ENCODE measurements around the gene SAP30L.

The SAP30L gene

DNA sequence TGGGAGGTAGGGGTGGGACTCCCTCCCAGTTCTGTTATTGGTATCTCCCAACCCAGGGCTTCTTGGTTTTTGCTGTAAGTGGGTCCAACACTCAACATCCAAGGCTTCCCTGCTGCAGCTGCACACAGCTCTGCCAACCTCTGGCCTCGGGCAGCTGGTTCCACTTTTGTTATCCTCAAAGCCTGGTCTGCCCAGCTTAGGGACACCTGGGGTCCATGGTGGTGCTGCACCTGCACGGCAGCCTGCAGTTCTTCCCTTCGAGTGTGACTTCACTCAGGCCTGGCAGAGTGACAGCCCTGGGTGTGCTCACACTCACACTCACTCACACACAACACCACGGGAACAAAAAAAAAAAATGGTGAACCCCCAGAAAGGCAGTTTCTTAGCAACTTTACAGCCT, 15.3 kb upstream of the SAP30L start:
- H3K4me1 ChIP-seq (ENCODE audit: insufficient read depth, low read length), result no peaks in the 10 kb centered on the region
- H3K9me3 ChIP-seq (ENCODE audit: low read length), result no peaks in the 10 kb centered on the region
- no peak overlapping the region for H3K4me3 ChIP-seq (ENCODE audit: low read length)
- no peaks in the 10 kb centered on the region for H3K27me3 ChIP-seq (ENCODE audit: insufficient read depth, low read length)
- H3K36me3 ChIP-seq (ENCODE audit: insufficient read depth, low read length), result peaks cover 5% of the 10 kb centered on the region
- H2AFZ ChIP-seq (ENCODE audit: low read depth, low read length), result no peak overlapping the region

DNA sequence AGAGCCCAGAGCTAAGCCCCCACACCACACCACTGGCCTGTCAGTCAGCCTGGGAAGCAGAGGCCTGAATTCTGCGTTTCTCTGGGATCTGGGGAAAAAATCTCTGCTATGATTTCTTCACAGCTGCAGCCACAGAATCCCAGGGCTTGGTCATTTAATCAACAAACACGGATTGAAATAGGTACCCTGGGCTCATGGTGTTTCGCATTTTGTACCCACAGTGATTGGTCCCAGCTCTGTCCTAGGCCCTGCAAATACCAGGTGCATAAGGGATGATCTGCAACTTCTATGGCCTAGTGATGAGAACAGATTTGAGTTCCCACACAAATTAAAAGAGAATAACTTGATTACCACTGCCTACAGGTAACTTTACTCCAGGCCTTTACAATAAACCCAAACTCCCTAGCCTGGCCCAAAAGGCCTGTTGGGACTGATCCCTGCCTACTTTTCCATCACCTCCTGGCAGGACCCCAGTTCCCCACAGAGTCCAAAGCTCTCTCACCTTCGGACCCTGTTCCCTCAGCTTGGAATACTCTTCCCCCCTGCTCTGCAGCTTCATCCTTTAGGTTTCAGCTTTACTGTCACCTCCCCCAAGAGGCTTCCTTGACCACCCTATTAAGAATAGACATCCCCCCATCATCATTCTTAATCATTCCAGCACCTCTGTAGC, 14.7 kb upstream of the SAP30L start:
- Histone ChIP-seq H3K9me3 (ENCODE audit: low read length) (peaks cover 3% of the 10 kb centered on the region), H2AFZ (ENCODE audit: low read depth, low read length) (no peak overlapping the region), H3K4me1 (ENCODE audit: insufficient read depth, low read length) (no peaks in the 10 kb centered on the region), H3K27me3 (ENCODE audit: insufficient read depth, low read length) (no peaks in the 10 kb centered on the region), H3K36me3 (ENCODE audit: insufficient read depth, low read length) (peaks cover 11% of the 10 kb centered on the region), H3K4me3 (ENCODE audit: low read length) (no peak overlapping the region)

DNA sequence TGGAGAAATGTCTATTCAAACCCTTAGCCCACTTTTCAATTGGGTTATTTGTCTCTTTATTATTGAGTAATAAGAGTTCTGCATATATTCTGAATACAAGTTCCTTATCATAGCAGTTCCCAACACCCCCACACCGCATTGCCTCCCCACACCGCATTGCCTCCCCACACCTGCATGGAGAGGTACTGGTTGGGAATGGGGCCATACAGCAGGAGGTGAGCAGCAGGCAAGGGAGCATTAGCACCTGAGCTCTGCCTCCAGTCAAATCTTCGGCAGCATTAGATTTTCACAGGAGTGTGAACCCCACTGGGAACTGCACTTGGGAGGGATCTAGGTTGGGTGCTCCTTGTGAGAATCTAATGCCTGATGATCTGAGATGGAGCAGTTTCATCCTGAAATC, 10.6 kb upstream of the SAP30L start:
- no peaks in the 10 kb centered on the region for H3K27me3 ChIP-seq (ENCODE audit: insufficient read depth, low read length)
- H3K4me1 ChIP-seq (ENCODE audit: insufficient read depth, low read length), result no peaks in the 10 kb centered on the region
- H3K9me3 ChIP-seq (ENCODE audit: low read length), result peaks cover 4% of the 10 kb centered on the region
- no peak overlapping the region for H3K4me3 ChIP-seq (ENCODE audit: low read length)
- H2AFZ ChIP-seq (ENCODE audit: low read depth, low read length), result no peak overlapping the region
- peaks cover 42% of the 10 kb centered on the region for H3K36me3 ChIP-seq (ENCODE audit: insufficient read depth, low read length)

DNA sequence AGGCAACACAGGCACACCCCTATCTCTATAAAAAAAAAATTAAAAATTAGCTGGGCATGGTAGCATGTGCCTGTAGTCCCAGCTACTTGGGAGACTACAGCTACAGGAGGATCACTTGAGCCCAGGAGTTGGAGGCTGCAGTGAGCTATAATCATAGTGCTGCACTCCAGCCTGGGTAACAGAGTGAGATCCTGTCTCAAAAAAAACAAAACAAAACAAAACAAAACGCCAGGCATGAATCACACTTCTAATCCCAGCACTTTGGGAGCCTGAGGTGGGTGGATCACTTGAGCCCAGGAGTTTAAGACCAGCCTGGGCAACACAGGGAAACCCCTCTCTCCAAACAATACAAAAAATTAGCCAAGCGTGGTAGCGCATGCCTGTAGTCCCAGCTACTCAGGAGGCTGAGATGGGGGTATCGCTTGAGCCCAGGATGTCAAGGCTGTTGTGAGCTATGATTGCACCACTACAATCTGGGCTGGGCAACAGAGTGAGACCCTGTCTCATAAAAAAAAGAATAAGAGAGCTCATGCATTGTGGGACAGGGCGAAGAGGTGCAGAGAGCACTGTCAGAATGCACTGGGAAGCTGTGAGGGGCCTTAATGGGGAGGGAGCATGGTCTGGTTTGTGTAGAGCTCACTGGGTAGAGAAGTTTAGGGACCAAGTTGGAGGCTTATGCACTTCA, 8.4 kb upstream of the SAP30L start:
- H3K36me3 ChIP-seq (ENCODE audit: insufficient read depth, low read length), result peaks cover 63% of the 10 kb centered on the region
- H3K27me3 ChIP-seq (ENCODE audit: insufficient read depth, low read length), result no peaks in the 10 kb centered on the region
- no peak overlapping the region for H2AFZ ChIP-seq (ENCODE audit: low read depth, low read length)
- no peaks in the 10 kb centered on the region for H3K4me1 ChIP-seq (ENCODE audit: insufficient read depth, low read length)
- no peak overlapping the region for H3K4me3 ChIP-seq (ENCODE audit: low read length)
- H3K9me3 ChIP-seq (ENCODE audit: low read length), result peaks cover 4% of the 10 kb centered on the region

DNA sequence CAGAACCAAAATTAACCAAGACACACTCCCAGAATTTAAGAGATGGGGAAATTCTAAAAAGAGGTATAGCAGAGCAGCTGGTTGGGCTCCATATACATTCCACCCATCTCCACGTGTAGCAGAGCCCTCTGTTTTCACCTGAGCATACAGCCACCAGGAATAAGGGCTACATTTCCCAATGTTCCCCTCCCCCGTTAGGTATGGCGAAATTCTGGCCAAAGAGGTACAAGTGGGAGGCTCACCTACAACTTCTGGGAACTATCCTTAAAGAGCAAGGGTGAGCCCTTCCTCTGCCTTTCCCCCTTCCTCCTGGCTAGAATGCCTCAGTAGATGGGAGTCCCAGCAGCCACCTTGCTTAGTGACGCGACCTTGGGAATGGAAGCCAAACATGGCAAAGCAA, 5.3 kb upstream of the SAP30L start:
- peaks cover 4% of the 10 kb centered on the region for H3K9me3 ChIP-seq (ENCODE audit: low read length)
- no peak overlapping the region for H3K4me3 ChIP-seq (ENCODE audit: low read length)
- H2AFZ ChIP-seq (ENCODE audit: low read depth, low read length), result no peak overlapping the region
- H3K36me3 ChIP-seq (ENCODE audit: insufficient read depth, low read length), result peaks cover 61% of the 10 kb centered on the region
- no peaks in the 10 kb centered on the region for H3K27me3 ChIP-seq (ENCODE audit: insufficient read depth, low read length)
- peaks cover 4% of the 10 kb centered on the region for H3K4me1 ChIP-seq (ENCODE audit: insufficient read depth, low read length)

DNA sequence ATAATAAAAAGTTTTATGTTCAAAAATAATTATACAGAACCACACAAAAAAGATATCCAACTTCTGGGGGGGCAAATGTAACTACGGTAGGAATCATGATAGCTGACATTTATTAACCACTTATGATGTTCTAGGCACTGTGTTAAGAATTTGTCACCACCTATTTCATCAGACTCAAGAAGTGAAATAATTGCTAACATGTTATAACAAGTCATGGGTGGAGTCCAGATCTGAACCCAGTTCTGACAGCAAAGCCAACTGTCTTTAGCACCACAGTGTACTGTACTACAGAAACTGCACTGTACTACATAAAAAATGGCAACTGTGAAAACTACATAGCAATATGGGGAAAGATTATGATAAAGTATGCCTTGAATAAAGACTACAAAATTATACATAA, 3.0 kb upstream of the SAP30L start:
- no peak overlapping the region for H3K4me3 ChIP-seq (ENCODE audit: low read length)
- H3K27me3 ChIP-seq (ENCODE audit: insufficient read depth, low read length), result no peaks in the 10 kb centered on the region
- H2AFZ ChIP-seq (ENCODE audit: low read depth, low read length), result no peak overlapping the region
- H3K4me1 ChIP-seq (ENCODE audit: insufficient read depth, low read length), result peaks cover 11% of the 10 kb centered on the region
- peaks cover 43% of the 10 kb centered on the region for H3K36me3 ChIP-seq (ENCODE audit: insufficient read depth, low read length)
- no peaks in the 10 kb centered on the region for H3K9me3 ChIP-seq (ENCODE audit: low read length)

DNA sequence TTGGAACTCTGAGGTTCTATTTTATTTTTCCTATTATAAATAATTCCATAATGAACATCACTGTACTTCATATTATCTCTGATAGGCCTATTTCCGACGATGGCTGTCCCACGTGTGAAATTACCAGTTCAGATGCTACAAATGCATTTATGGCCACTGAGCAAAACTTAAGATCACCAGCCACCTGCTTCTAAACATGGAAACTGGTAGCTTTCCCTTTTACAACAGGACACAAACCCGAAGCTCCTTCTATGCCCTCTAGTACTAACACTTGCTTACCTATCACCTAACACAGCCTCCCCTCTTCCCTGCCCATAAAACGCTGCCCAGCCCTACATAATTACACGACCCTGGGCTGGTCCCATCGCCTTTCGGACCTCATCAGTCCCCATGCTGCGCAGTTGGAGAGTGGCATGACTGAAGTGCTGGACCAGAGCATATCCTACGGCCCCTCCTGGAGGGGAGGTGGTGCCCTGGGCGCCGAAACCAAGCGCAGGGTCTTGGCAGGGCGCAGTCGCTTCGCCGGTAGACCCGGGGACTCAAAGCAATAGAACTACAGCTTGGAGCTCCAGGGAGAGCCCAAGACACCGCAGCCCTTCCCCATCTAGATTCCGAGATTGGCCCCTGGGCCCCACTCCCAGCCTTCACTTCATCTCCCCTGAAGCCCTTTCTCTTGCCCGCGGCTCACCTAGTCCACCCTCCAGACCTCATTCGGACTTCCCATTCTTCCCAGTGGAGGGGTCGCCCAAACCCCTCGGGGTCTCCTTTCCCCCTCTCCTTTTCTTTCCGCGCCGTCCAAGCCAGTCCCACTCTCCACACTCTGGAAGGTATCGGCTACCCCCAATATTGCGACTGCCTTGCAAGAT, 1.0 kb upstream of the SAP30L start:
- H3K36me3 ChIP-seq (ENCODE audit: insufficient read depth, low read length), result peaks cover 27% of the 10 kb centered on the region
- H3K9me3 ChIP-seq (ENCODE audit: low read length), result no peaks in the 10 kb centered on the region
- H2AFZ ChIP-seq (ENCODE audit: low read depth, low read length), result peak overlapping the region; percentile 51
- H3K4me1 ChIP-seq (ENCODE audit: insufficient read depth, low read length), result peaks cover 13% of the 10 kb centered on the region
- no peaks in the 10 kb centered on the region for H3K27me3 ChIP-seq (ENCODE audit: insufficient read depth, low read length)
- peak overlapping the region; percentile 81 for H3K4me3 ChIP-seq (ENCODE audit: low read length)

DNA sequence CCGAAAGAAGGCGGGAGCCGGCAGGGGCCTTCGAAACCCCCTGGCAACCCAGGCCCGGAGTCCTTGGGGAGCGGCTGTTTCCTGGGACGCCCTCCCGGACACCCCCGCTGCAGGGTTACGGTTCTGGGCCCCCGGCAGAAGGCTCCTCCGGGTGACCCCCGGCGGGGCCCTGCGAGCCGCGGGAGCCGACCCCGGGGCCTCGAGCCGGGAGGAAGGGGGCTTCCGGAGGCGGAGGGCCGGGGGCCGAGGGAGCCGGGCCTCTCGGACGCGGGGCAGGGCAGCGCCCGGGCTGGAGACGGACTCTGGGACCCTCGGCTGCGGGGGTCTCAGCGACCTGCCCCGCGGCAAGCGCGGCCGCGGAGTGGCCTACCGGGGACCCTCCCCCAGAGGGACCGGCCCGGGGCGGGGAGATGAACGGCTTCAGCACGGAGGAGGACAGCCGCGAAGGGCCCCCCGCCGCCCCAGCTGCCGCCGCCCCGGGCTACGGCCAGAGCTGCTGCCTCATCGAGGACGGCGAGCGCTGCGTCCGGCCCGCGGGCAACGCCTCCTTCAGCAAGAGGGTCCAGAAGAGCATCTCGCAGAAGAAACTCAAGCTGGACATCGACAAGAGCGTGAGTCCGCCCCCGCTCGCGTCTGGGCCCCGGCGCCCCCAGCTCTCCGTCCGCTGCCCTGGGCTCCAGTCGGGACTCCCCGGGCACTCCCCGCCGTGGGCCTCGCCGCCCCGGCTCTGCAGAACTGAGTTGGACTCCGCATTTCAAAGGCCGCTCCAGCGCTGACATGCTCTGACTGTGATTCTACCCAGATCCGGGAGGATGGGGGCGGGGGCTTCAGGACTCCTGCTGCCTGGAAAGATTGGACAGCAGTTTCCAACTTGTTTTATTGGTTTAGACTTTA, 645 bp downstream of the SAP30L start:
- H3K36me3 ChIP-seq (ENCODE audit: insufficient read depth, low read length), result peaks cover 20% of the 10 kb centered on the region
- H3K4me3 ChIP-seq (ENCODE audit: low read length), result peak overlapping the region; percentile 81
- peak overlapping the region; percentile 77 for H2AFZ ChIP-seq (ENCODE audit: low read depth, low read length)
- H3K4me1 ChIP-seq (ENCODE audit: insufficient read depth, low read length), result peaks cover 13% of the 10 kb centered on the region
- H3K9me3 ChIP-seq (ENCODE audit: low read length), result no peaks in the 10 kb centered on the region
- no peaks in the 10 kb centered on the region for H3K27me3 ChIP-seq (ENCODE audit: insufficient read depth, low read length)

DNA sequence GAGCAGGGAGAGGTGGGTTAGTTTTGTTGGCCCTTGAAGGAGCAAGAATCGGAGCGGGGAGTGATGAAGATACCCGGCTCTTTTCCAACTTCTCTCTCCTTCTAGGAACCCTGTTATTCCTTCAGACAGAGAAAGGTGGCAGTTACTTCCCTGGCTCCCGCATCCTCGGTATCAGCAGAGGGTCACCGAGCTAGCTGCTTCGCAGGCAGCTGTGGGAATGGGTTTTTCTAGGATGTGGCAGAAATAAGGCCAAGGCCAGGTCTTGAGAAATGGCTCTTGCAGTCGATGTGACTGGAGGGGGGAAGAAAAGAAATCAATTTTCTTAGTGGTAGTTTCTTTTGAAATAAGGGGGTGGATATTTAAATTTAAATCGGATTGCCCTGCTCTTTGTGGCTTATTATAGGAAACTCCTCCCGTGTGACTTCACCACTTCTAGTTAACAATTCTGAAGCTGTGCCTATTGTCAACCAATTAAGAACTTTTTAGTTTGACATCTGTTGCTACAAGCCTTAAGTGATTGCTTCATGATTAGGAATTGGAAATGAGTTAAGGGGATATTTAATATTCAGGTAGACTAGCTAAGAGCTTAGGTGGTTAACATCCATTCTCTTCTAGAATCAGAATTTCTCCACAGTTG, 1.4 kb downstream of the SAP30L start:
- H3K36me3 ChIP-seq (ENCODE audit: insufficient read depth, low read length), result peaks cover 17% of the 10 kb centered on the region
- H2AFZ ChIP-seq (ENCODE audit: low read depth, low read length), result peak overlapping the region; percentile 77
- no peaks in the 10 kb centered on the region for H3K27me3 ChIP-seq (ENCODE audit: insufficient read depth, low read length)
- H3K4me3 ChIP-seq (ENCODE audit: low read length), result peak overlapping the region; percentile 81
- no peaks in the 10 kb centered on the region for H3K9me3 ChIP-seq (ENCODE audit: low read length)
- H3K4me1 ChIP-seq (ENCODE audit: insufficient read depth, low read length), result peaks cover 20% of the 10 kb centered on the region

DNA sequence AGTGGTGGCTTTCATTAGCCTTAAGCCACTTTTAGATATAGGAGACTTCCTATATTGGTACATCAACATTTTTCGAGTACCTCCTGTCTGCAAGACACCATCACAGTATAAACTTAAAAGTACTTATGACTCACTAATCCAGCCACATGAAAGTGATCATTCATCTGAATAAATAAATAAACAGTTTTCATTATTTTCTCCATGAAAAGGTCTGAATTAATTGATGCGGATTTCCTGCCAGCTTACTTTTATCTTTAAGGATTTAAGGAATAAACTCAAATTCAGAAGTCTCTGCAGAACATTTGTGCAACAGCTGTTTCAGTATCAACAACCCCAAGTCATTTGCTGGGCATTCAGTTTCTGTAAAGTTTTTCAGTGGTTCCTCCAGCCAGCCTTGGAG, 4.0 kb downstream of the SAP30L start:
- Histone ChIP-seq H3K36me3 (ENCODE audit: insufficient read depth, low read length) (peaks cover 29% of the 10 kb centered on the region), H3K27me3 (ENCODE audit: insufficient read depth, low read length) (no peaks in the 10 kb centered on the region), H2AFZ (ENCODE audit: low read depth, low read length) (no peak overlapping the region), H3K4me3 (ENCODE audit: low read length) (no peak overlapping the region), H3K4me1 (ENCODE audit: insufficient read depth, low read length) (peaks cover 16% of the 10 kb centered on the region), H3K9me3 (ENCODE audit: low read length) (no peaks in the 10 kb centered on the region)

DNA sequence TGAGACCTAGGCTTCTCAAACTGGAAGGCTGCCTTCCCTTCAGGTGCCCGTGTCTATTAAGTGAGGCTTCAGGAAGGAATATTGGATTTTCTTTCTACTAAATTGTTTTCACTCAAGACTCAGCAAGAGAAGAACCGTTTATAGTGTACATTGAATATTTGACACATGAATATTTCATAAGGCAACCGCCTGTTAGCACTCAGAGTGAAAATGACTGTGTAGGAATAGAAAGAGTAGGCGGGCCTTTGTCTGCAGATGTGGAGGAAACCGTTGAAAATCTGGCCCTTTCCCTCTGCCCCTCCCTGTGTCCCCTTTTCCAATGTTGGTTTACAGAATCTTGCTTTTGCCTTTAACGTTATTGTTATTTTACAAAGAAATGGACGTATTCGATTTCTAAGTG, 6.2 kb downstream of the SAP30L start:
- Histone ChIP-seq H3K36me3 (ENCODE audit: insufficient read depth, low read length) (peaks cover 49% of the 10 kb centered on the region), H2AFZ (ENCODE audit: low read depth, low read length) (no peak overlapping the region), H3K27me3 (ENCODE audit: insufficient read depth, low read length) (no peaks in the 10 kb centered on the region), H3K9me3 (ENCODE audit: low read length) (no peaks in the 10 kb centered on the region), H3K4me1 (ENCODE audit: insufficient read depth, low read length) (peaks cover 16% of the 10 kb centered on the region), H3K4me3 (ENCODE audit: low read length) (no peak overlapping the region)

DNA sequence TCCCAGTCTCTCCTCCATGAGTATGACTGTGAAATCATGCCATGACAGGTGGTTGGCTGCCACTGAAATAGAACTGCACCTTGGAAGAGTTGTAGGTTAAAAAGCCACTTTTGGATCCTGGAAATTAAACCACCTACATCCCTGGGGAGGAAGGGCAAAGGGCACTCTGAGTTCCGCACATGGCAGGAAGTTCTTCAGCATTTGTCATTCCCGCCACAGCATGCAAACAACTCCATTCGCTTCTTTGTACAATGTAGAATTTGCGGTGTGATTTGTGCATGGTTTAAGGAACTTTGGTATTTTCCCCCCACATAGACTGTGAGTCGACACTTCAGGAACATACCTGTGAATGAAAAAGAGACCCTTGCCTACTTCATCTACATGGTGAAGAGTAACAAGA, 9.8 kb downstream of the SAP30L start:
- Histone ChIP-seq H3K36me3 (ENCODE audit: insufficient read depth, low read length) (peaks cover 66% of the 10 kb centered on the region), H3K27me3 (ENCODE audit: insufficient read depth, low read length) (no peaks in the 10 kb centered on the region), H3K4me3 (ENCODE audit: low read length) (no peak overlapping the region), H3K9me3 (ENCODE audit: low read length) (no peaks in the 10 kb centered on the region), H2AFZ (ENCODE audit: low read depth, low read length) (no peak overlapping the region), H3K4me1 (ENCODE audit: insufficient read depth, low read length) (peaks cover 7% of the 10 kb centered on the region)
